GM19193 (cell line): Measurements from ENCODE around the gene KCNJ2.

Source experiments
- POLR2A ChIP-seq: IDR thresholded peaks from 4 replicates; pipeline ENCODE4 v1.6.1; 2011; ENCODE audit not compliant: insufficient read depth, insufficient read length; ENCODE audit errors: extremely low read depth

The KCNJ2 gene

GRCh38 chr17:70172923-70173322 lies 3.6 kb downstream of the KCNJ2 start:
- no peak for TF ChIP-seq POLR2A

- TF ChIP-seq POLR2A, result no peak
These were observed 4.3 kb downstream of the KCNJ2 start for GRCh38 chr17:70173681-70174080.

DNA sequence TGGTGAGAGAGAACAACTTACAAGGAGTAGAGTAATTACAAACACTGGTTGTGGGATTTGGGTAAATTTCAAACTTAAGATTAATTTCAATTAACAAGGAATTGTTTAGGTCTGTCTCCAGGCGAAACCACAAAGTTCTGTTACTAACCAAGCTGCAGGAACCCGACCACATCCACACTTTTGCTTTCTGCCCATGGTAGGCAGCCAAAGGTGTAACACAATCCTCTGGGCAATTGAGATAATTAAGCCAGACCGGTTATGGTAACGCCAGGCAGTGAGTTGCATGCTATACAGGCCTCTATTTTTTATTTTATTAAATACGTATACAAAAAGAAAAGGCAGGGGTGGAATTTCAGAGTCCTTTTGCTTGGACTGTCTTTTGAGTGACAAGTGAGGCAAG lies 12.0 kb downstream of the KCNJ2 start:
- TF ChIP-seq POLR2A, result no peak

DNA sequence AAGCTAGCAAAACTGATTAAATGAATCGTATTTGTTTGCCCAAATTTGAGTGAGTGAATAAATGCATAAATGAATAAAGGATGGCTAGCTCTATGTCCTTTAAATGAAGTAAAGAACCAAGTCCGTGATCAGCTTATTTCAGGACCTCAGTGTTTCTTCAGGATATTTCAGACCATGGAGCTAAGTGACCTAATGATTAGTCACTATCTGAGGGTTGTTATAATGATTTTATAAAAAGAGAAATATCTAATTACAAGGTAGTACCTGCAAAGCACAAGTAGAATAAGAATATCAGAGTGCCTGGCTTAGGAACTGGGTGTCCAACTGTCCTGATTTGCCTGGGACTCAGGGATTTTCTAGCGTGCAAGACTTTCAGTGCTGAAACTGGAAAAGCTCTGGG lies 12.5 kb downstream of the KCNJ2 start:
- TF ChIP-seq POLR2A, result no peak

DNA sequence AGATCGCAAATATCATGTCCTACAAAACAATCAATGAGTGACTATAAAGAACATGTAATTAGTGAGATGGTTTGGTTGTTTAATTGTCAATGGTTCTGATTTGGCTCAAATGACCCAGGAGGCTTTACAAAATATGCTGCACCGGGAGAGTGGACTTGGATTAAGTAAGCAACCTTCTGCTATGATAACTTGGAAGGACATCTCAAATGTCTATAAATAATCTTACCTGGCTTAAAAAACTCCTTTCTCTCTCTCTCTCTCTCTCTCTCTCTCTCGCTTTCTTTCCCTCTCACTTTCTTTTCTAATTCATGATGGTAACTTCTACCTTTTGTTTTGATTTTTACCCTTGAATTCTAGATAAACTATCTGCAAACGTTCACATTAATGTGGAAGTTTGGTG lies 14.2 kb downstream of the KCNJ2 start:
- no peak for TF ChIP-seq POLR2A

DNA sequence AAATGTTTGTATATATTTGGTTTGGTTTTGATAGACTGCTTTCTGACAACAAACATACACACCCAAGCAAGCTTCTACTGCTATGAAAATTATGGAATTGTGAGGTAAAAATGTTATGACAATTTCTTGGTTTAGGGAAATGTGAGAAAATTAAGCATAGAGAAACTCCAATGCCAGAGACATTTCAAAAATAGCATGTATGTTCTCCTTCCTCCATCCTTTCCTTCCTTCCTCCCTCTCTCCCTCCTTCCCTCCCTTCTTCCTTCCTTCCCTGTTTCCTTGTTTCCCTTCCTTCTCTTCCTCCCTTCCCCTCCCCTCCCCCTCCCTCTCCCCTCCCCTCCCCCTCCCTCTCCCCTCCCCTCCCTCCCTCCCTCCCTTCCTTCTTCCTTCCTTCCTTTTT lies 14.9 kb downstream of the KCNJ2 start:
- TF ChIP-seq POLR2A, result no peak

DNA sequence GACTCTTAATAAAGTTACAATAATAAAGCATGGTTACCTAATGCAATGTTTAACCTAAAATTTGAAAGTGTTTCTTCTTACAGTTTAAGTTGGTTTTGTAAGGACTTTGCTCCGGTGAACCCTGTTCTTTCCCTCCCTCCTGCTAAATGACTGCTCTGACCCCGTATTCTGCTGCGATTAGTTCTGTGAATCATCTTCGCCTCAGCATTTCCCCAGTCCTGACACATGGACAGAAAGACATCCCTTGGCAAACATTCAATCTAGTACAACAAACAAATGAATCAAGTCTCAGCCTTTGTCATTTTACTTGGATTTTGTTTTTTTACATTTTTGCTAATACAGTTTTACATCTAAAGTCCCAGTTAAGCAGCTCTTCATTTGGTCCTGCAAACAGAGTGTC lies 15.4 kb downstream of the KCNJ2 start:
- no peak for TF ChIP-seq POLR2A

DNA sequence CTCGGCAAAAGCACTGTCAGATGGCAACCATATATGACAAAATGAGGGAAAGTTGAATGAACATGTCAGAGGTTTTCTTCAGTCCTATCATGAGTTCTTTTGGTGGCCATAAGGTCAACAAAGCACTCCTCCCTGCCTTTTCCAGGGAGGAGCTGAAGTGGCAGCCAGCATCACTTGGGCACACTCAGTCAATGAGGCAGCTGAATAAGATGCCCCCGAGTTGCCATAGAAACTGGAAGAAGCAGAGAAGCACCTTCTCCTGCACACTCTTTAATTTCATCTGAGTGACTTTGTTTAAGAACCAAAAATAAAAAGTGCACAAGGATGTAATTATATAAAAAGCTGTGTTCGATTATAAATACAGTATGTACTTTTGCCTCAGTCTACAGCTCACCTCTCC lies 16.0 kb downstream of the KCNJ2 start:
- no peak for TF ChIP-seq POLR2A

- no peak for TF ChIP-seq POLR2A
These were observed 18.1 kb downstream of the KCNJ2 start for GRCh38 chr17:70187383-70187782.

- TF ChIP-seq POLR2A, result no peak
These were observed 21.9 kb downstream of the KCNJ2 start for GRCh38 chr17:70190959-70191805.

DNA sequence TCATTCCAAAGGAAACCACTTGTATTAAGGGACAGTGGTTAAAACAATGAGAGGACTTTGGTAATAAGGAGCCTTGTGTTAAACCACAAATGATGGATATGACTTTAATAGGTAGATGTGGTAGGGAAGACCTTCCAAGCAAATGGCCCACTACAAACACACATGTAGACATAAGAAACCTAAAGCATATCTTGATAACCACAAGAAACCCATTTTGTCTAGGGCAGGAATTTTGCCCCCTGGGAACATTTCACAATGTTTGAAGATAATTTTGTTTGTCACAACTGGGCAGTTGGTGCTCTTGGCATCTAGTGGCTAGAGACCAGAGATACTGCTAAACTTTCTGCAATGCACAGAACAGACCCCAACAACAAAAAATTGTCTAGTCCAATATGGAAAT lies 25.8 kb downstream of the KCNJ2 start:
- TF ChIP-seq POLR2A, result no peak

DNA sequence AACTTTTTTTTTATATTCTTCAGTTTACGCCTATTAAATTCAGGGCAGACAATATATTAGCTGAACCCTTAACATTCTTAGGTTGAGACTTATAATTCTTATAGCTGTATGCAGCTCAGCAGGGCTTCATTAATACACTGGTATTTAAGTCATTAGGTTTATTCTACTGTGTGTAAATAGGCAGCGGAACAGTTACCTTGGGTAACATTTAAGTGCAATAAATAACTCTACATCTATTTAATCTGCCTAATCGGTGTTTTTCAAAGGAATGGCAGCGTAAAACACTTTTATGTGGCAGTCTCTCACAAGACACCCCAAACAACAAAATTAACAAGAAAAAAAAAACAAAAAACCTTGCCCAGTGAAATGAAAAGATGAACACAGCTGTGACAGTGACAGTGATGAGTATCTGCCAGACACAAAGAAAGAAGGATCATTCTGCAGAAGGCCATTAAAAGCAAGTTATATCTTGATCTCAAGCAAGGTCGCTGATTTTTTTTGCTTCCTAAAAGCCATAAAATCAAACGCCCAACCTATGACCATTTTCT lies 32.6 kb downstream of the KCNJ2 start:
- no peak for TF ChIP-seq POLR2A

- TF ChIP-seq POLR2A, result no peak
These were observed 33.5 kb downstream of the KCNJ2 start for GRCh38 chr17:70202840-70203239.

DNA sequence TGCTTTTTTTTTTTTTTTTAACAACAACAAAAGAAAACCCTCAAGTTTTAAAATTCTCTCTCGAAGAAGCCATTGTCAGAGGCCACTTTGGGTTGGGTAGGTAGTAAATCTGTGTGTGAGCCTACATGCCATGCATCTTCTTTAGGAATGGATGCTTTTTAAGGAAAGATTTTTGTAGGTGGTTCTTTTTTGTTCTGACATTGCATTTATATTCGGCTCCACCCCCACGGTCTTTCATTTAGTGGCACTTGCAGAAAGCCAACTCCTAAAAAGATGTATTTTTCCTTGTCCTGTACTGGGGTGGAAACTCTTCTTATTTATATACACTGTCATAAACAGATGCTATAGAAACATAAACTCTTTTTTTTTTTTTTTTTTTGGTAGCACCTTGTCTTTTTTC lies 35.1 kb downstream of the KCNJ2 start:
- TF ChIP-seq POLR2A, result no peak

DNA sequence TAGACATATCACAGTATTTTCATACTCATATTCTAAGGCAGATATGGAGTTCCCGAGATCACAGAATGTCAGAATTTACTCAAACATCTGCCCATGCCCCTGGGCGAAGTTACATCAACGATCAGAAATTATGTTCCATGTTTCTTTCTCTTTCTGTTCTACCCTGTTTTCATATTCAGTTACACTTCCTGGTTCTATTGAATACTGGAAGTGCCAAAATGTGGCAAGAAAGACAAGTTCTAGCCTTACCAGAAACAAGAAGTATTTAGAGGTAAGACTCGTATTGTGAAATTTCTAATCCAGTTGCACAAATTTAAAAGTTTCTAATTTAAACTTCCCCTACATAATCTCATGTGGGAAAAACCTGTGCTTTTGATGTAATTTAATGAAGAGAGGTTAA lies 36.1 kb downstream of the KCNJ2 start:
- TF ChIP-seq POLR2A, result no peak

GRCh38 chr17:70206361-70207010 lies 37.2 kb downstream of the KCNJ2 start:
- no peak for TF ChIP-seq POLR2A

DNA sequence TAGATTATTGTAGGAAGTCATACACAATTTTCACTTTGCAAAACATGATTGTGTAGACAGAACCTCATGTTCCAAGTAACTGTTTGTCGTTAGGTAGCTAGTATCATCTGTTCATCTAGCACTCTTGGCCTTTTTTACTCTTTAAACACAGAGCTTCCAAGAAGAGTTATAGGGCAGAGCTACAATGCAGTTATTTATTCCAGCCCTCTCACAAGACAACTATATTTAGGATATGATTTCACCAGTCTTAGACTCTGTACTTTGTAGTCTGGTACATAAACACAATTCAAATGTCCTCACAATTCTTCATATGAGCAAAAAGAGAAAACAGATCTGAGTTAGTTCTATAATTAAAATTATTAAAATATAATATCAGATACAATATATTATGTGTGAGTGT lies 37.9 kb downstream of the KCNJ2 start:
- no peak for TF ChIP-seq POLR2A
